NCI-H510A treated with DMSO at 0.1 percent for 48 hours (cell line): ENCODE measurements around the gene ACSL3.
"Not testable (repeated sequence)": the region's sequence is repeated elsewhere in the genome, so short reads cannot be mapped to it uniquely, and the experiment has no call there.

Experiments
- DNase-seq: peaks from one replicate; lab custom pipeline; 2025; lab: John Stamatoyannopoulos, UW

Gene ACSL3

GRCh38 chr2:222860740-222861410, at the start of gene ACSL3:
Gene ACSL3, plus strand, starts transcription at chr2:222861036. Its CDS starts 47,737 bp downstream, at chr2:222908773.
- DNase-seq = peak; percentile 84

GRCh38 chr2:222811828-222812227, 49.0 kb upstream of the ACSL3 start:
- no peak for DNase-seq

GRCh38 chr2:222813177-222813843, 47.5 kb upstream of the ACSL3 start:
- DNase-seq = no peak

- DNase-seq = no peak
Observed at GRCh38 chr2:222819722-222820333, 41.0 kb upstream of the ACSL3 start.

DNA sequence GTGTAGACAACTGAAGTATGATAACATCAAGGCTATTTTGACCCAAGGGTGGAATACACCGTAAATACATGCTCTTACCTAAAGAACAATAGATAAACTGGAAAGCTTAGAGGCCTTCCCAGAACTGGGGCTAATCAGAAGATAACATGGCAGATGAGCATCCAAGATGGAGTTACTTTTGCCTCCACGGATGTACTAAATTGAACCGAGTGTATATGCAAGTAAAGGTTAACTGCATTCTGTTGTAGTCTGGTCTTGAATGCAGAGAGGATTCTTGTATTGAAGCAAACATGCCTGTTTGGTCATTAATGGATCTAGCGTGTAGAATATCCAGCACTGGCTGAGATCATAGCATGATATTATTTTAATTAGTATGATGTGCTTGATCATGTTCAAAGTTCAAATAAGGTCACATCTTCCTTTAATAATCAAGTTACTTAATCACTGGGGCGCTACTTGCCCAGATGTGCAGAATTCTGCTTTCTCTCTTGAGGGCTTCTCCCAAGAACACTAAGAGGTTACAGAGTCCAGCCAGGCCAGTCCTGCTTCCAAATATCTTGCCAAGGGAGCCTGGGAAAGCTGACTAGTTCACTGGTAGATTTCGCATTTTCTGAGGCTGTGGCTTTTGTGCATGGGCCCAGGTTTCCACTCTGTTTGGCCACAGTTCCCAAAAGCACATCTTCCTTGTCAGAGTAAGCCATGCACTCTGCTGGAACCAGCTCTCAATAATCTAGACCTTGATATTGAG, 37.5 kb upstream of the ACSL3 start:
- DNase-seq = no peak

- no peak for DNase-seq
Observed at GRCh38 chr2:222825031-222825430, 35.8 kb upstream of the ACSL3 start.

- DNase-seq = no peak
Observed at GRCh38 chr2:222827417-222827816, 33.4 kb upstream of the ACSL3 start.

DNA sequence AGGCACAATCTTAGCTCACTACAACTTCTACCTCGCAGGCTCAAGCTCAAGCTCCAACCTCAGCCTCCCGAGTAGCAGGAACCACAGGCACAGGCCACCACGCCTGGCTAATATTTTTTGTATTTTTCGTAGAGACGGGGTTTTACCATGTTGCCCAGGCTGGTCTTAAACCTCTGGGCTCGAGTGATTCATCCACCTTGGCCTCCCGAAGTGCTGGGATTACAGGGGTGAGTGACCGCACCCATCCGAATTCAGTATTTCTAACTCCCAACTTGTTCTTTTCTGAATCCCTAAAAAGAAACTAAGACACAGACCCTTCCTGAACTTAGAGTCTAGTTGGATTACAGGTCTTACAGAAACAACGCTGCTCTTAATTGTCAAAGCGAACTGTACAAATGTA, 32.3 kb upstream of the ACSL3 start:
- no peak for DNase-seq

- DNase-seq = no peak
Observed at GRCh38 chr2:222830164-222830563, 30.7 kb upstream of the ACSL3 start.

DNA sequence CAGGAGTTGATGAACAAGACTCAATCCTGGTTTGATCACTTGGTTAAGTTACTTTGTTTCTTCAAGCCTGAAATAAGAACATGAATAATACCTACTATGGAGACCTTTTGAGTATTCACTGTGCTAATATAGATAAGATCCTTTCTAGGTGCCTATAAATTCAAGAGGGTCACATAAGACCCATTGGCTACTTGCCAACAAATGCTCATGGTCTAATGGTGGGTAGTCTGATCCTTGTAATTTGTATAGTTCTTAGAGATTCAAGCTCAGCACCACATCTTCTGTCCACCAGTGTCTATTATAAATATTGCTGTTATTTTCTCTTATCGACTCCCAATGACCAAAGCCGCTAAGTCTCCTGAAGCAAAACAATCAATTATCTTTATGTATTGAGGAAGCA, 27.4 kb upstream of the ACSL3 start:
- DNase-seq = no peak

DNA sequence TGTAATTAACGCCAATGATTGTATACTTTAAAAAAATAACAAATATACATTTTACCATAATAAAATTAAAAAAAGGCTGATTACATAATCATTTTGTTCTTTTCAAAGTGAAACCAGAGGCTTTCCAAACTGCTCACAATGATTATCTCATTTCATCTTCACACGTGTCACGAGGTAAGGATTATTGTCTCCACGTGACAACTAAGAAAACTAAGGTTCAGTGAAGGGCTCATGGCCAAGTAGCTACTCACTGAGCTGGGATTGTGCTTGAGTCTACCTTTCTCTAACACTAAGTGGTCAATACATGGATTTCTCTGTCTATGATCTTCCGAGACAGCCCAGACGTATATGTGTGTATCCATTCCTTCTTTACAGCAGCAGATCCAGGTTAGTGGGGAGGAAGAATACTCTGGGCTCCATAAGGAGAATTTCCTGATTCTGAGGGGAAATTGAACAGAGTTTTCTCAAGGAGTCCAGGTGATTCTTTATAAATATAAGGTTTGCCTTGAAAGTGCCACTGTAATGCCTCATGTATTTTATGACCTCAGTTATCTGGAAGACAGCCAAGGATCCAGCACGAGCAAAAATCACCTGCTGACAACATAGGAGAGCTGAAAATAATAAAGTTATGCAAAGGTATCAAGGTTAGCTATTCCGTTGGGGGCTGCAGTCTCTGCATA, 25.6 kb upstream of the ACSL3 start:
- peak; percentile 26 for DNase-seq

DNA sequence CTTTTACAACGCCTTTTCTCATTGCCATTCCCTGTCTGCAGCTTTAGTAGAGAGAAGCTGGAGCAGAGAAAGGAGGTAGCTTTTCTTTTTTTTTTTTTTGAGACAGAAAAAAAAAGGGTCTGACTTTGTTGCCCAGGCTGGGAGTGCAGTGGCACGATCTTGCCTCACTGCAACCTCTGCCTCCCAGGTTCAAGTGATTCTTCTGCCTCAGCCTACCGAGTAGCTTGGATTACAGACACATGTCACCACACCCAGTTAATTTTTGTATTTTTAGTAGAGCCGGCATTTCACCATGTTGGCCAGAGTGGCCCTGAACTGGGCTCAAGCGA, 25.0 kb upstream of the ACSL3 start:
- no peak for DNase-seq

DNA sequence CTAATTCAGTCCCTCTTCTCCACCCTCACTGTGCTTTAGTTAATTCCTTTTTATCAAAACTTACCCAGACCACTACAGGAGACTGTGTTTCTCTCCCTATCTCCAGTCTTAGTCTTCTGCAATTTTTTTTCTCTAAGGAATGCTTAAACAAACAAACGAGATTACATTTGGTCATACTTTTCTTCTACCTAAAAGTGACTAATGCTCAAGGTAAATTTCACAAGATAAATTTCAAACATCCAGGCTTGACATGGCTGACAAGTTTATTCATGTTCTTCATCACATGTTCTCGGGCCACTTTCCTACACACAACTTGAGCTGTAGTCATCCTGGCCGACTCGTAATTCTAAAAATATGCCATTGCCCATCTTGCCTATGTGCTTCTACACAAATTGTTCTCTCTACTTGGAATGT, 23.2 kb upstream of the ACSL3 start:
- DNase-seq = no peak

DNA sequence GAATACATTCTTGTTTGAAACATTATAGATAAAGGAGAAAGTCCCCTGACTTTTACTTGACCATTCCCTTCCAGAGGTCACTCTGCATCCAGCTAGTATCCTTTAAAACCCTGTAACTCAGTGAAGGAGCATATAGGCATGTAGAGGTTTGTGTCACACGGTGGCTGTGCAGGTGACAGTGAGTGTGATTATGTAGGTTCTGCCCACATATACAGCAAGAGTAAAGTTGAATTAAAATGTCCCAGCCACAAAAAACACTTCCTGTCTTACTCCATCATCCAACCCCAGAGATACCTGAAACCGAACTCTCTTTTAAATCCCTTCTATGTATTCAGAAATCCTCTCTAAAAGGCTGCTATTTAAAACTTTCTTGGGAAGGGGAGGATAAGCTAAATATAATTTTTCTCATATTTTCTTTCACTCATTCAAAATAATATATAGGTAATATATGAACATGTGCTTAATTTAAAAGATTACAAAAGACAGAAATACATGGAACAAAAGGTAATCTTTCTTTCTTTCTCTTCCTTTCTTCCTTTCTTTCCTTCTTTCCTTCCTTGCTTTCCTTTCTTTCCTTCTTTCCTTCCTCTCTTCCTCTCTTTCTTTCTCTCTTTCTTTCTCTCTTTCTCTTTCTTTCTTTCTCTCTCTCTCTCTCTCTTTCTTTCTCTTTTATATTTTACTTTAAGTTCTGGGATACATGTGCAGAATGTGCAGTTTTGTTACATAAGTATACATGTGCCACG, 20.6 kb upstream of the ACSL3 start:
- DNase-seq = no peak

DNA sequence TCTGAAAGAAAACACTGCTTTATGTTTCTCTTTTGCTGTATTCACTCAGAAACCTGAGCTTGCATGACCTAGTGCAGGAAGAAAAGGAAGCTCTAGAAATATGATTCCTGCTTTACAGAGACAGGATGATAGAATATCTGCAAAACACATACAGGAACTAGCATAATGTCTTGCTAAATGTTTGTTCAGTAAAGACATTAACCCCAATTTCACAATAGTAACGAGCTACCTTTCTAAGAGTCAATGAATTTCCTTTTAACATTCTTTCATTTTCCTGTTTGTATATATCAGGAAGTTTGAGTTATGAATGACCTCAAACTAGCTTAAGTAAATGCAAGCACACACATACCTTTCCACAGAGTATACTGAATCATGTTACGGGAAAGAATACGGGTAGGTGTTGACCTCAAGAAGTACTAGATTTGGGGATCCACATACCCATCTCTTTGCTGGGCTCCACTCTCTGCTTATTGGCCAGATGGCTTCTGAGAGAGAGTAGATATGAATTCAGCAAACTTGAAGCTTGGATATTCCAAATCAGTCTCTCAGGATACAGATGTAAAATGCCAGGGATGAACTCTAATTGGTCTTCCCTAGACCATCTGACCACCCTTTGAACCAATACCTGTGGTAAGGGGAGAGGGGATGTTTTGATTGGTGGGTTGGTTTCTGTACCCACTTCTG, 18.2 kb upstream of the ACSL3 start:
- DNase-seq = peak; percentile 62

GRCh38 chr2:222844323-222844722, 16.5 kb upstream of the ACSL3 start:
- no peak for DNase-seq

GRCh38 chr2:222845314-222845713, 15.5 kb upstream of the ACSL3 start:
- not testable (repeated sequence) for DNase-seq

DNA sequence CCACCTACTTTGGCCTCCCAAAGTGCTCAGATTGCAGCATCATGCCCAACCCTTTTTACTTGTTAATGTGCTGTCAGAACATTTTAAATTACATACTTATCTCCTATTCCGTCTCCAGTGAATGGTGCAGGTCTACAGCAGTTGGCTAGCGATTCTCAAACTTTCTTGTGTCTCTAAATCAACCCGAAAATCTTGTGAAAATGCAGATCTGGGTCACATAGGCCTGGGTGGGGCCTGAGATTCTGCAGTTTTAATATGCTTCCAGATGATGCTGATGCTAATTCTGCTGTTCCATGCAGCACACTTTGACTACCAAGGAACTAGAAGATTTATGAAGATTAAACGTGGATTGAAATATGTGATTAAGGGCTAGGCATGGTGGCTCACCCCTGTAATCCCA, 14.8 kb upstream of the ACSL3 start:
- no peak for DNase-seq

DNA sequence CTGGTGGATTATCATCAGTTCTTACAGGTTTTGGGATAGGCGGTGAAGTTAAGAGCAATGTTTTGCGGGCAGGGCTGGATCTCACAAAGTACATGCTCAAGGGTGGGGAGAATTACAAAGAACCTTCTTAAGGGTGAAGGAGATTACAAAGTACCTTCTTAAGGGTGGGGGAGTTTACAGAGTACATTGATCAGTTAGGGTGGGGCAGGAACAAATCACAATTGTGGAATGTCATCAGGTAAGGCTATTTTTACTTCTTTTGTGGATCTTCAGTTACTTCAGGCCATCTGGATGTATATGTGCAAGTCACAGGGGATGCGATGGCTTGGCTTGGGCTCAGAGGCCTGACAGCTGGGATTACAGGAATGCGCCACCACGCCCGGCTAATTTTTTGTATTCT, 12.8 kb upstream of the ACSL3 start:
- DNase-seq = not testable (repeated sequence)

DNA sequence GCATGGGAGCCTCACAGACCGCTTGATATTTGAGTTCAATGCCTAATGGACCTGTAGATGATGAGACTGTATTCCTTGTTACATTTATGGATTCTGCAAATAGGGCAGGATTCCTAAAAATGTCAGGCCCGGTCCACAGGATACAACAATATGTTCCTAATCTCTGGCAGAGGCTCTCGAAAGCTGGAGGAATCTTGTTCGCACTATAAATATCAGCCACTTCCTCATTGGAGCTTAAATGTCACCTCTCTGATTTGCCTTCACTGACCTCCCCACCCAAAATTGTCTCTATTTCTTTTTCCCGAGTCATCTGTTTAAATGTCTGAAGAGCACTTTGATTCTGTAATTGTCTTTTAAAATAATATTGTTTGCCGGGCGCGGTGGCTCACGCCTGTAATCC, 12.0 kb upstream of the ACSL3 start:
- no peak for DNase-seq
